ENCODE results near the gene USP35. TPM values are rescaled to one million over a fixed set of nuclear protein-coding genes. Genes with fewer than 3 reads are reported as not detected.
A peak's percentile ranks its signal among the peaks of the same experiment; 100 is the strongest.

USP35 gene
- total RNA-seq, 1 donor from 2014 or later: 5.8 TPM

DNA sequence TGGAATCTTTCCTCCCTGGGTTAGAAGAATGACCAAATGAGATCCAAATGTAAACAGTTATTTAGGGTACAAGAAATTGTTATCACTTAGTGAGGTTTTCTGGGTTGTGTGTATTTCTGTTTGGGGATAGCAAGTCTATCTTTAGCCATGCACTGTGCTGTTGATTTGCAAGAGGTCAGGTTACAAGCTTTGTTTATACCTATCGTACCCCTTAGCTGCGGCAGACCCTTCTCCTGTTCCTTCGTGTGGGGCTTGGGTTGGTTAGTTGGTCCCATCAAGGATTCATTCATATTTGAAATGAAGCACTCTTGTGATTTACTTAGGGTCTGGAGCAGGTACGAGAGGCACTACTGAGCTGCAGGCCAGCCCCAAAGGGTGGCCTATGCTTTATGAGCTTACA lies 72.6 kb downstream of the USP35 start:
- no peaks in the 10 kb centered on the region for H3K27me3 ChIP-seq (ENCODE audit: low read depth)
- H3K4me3 ChIP-seq: no peak overlapping the region
- no peak overlapping the region for H3K27ac ChIP-seq (replicated peaks)
- DNase-seq: no peak
- intact Hi-C loops (cut with micrococcal nuclease): no loop called here
- H3K4me1 ChIP-seq: peaks cover 50% of the 10 kb centered on the region
- no peak for TF ChIP-seq CTCF (IDR thresholded peaks at IDR 0.05; ENCODE audit: borderline replicate concordance)
- H3K36me3 ChIP-seq: no peaks in the 10 kb centered on the region
- no peaks in the 10 kb centered on the region for H3K9me3 ChIP-seq (replicated peaks)

DNA sequence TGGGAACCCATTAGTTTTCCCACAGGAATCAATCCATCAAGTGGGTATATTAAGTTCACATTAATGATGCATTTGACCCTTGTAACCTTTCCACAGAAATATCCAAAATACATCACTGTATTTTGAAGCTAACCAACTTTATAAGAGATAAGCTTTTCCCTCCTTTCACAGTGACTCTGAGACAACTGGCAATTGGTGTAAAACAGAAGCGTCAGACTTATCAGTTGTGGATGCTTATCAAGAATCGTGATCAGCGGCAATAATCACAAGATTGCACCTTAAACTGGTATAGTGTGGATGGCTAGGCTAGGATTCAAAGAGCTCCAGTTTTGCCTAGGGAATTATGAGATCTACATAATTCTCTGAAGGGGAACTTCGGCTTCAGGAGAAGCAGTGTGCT lies 73.1 kb downstream of the USP35 start:
- Histone ChIP-seq H3K27ac (replicated peaks) (no peak overlapping the region), H3K4me3 (no peak overlapping the region), H3K27me3 (ENCODE audit: low read depth) (no peaks in the 10 kb centered on the region), H3K36me3 (no peaks in the 10 kb centered on the region), H3K9me3 (replicated peaks) (no peaks in the 10 kb centered on the region), H3K4me1 (peaks cover 49% of the 10 kb centered on the region)
- TF ChIP-seq CTCF (IDR thresholded peaks at IDR 0.05; ENCODE audit: borderline replicate concordance): no peak
- intact Hi-C loops (cut with micrococcal nuclease): no loop called here
- DNase-seq: no peak

DNA sequence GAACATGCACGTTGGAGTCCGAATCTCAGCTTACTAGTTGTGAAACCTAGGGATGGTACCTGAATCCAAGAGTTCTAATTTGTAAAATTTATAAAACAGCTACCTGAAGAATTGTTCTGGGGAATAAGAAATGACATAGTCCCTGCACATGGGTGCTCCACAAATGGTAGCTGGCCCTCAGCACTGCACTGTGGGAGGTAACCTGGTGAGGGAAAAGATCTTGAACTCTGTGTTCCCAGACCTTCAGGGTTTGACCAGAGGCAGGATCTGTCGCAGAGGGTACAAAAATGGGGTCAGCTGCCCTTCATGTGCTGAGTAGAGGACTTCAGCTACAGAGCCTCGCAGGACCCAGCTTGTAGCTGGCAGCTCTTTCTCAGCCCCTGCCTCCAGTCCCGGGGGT lies 73.5 kb downstream of the USP35 start:
- Histone ChIP-seq H3K36me3 (no peaks in the 10 kb centered on the region), H3K27me3 (ENCODE audit: low read depth) (no peaks in the 10 kb centered on the region), H3K9me3 (replicated peaks) (no peaks in the 10 kb centered on the region), H3K4me1 (peaks cover 49% of the 10 kb centered on the region), H3K27ac (replicated peaks) (peak overlapping the region; percentile 17), H3K4me3 (no peak overlapping the region)
- no peak for DNase-seq
- intact Hi-C loops (cut with micrococcal nuclease): no loop called here
- no peak for TF ChIP-seq CTCF (IDR thresholded peaks at IDR 0.05; ENCODE audit: borderline replicate concordance)

DNA sequence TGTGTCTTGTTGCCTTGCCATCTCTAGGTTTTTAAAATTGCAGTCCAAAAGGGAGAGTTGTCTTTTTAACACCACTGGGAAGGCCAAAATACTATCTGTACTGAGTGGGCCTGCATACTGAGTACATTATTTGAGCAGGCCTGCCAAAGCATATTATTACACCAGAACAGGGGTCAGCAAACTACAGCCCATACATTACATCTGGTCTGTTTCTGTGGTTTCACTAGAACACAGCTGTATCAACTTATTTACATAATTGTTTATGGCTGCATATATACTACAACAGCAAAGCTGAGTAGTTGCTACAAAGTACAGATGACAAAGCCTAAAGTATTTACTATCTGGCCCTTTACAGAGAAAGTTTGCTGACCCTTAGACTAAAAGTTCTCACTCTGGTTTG lies 74.0 kb downstream of the USP35 start:
- Histone ChIP-seq H3K27me3 (ENCODE audit: low read depth) (no peaks in the 10 kb centered on the region), H3K4me3 (no peak overlapping the region), H3K36me3 (no peaks in the 10 kb centered on the region), H3K9me3 (replicated peaks) (no peaks in the 10 kb centered on the region), H3K4me1 (peaks cover 48% of the 10 kb centered on the region), H3K27ac (replicated peaks) (peak overlapping the region; percentile 17)
- TF ChIP-seq CTCF (IDR thresholded peaks at IDR 0.05; ENCODE audit: borderline replicate concordance): no peak
- no peak for DNase-seq
- intact Hi-C loops (cut with micrococcal nuclease): no loop called here

Other genes with a start within 250 kb of the USP35 start
- 15.4 TPM for gene INTS4, start 194.3 kb upstream of the USP35 start, total RNA-seq
- gene KCTD14, start 165.6 kb upstream of the USP35 start, total RNA-seq: 0.16 TPM
- gene THRSP, start 125.1 kb upstream of the USP35 start, total RNA-seq: 0.25 TPM
- gene NDUFC2, start 109.1 kb upstream of the USP35 start, total RNA-seq: 295 TPM
- gene ALG8, start 49.3 kb upstream of the USP35 start, total RNA-seq: 15.3 TPM
- 8.6 TPM for gene KCTD21, start 293 bp upstream of the USP35 start, total RNA-seq
- 27.4 TPM for gene GAB2, start 228.9 kb downstream of the USP35 start, total RNA-seq

All from left ventricle myocardium inferior (tissue), 1 donor.